K562 (cell line): ENCODE results near the gene ADD2.

ENCODE experiments used
- CEBPB ChIP-seq: fragments of 450-650 bp; IDR thresholded peaks from 2 replicates; pipeline ENCODE4 v1.6.1; 2016; ENCODE audit warnings: missing genetic modification characterization, missing compliant biosample characterization
- CREB1 ChIP-seq, 2 experiments: sonication (generic) in 1 of 2; formaldehyde crosslinking in 1 of 2; IDR thresholded peaks; 2 replicates each; pipeline versions ENCODE4 v1.6.1 to v1.8.0; 2012 to 2022; ENCODE audit warnings: inconsistent platforms in 1 of 2, mild to moderate bottlenecking in 1 of 2, missing genetic modification reagents in 1 of 2, moderate library complexity in 1 of 2
- GABPB2 ChIP-seq: fragments of 250-450 bp; sonication (Bioruptor Pico); conservative IDR thresholded peaks from 2 replicates; pipeline ENCODE4 v1.5.1; 2021; ENCODE audit warnings: mild to moderate bottlenecking
- NFATC3 ChIP-seq: fragments of 450-650 bp; IDR thresholded peaks from 2 replicates; pipeline ENCODE4 v1.6.1; 2017; ENCODE audit warnings: mild to moderate bottlenecking
- RAD21 ChIP-seq, 2 experiments: fragments of 250-450 bp in 1 of 2; fragments of 450-650 bp in 1 of 2; sonication (Bioruptor Pico) in 1 of 2; formaldehyde crosslinking in 1 of 2; IDR thresholded peaks in 1 of 2; conservative IDR thresholded peaks in 1 of 2; 2 replicates each; pipeline versions ENCODE4 v1.4.0 to v1.8.0; 2020 to 2022; ENCODE audit warnings: mild to moderate bottlenecking in 2 of 2, moderate library complexity in 1 of 2
- TEAD1 ChIP-seq, 2 experiments: fragments of 450-650 bp in 1 of 2; sonication (generic) in 1 of 2; formaldehyde crosslinking; IDR thresholded peaks; 2 replicates each; pipeline versions ENCODE4 v1.4.0 to v1.8.0; 2020 to 2022; ENCODE audit warnings: mild to moderate bottlenecking in 2 of 2, missing genetic modification reagents in 1 of 2
- ZFX ChIP-seq: sonication (generic); formaldehyde crosslinking; IDR thresholded peaks from 2 replicates; pipeline ENCODE4 v1.8.0; 2022; ENCODE audit warnings: mild to moderate bottlenecking, missing genetic modification reagents, moderate library complexity
- TF ChIP-seq, protein P1 (sequence below): IDR thresholded peaks from 2 replicates; pipeline ENCODE4 v1.6.1; 2016; ENCODE audit warnings: missing genetic modification characterization, missing compliant biosample characterization

DNA sequence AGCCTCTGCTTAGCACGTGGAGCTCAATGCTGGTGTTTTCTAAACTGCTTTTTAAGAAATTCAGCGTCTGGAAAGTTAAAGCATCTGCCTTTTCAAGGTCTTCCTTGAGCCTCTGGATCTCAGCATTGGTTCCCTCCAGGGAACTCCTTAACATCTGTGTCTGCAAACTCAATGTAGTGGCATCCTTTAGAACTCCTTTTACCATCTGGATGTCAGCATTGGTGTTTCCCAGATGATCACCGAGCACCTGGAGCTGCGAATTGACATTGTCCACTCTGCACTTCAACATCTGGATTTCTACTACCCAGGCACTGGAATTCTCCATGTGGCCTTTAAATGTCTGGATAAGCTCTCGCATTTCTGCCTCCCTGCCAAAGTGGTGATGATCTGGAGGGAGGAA, 48.7 kb upstream of the ADD2 start:
- TF ChIP-seq RAD21 (CRISPR knock-in tag; conservative IDR thresholded peaks at IDR 0.05 in 1 of 2, IDR thresholded peaks at IDR 0.05 in 1 of 2) (no peak), NFATC3 (no peak), CEBPB (tag) (no peak), TEAD1 (CRISPR knock-in tag; IDR thresholded peaks at IDR 0.05) (no peak), GABPB2 (no peak), CREB1 (IDR thresholded peaks at IDR 0.05) (no peak), CREB1 (CRISPR knock-in tag; IDR thresholded peaks at IDR 0.05) (no peak), ZFX (CRISPR knock-in tag) (no peak)
- TF ChIP-seq, protein P1, sequence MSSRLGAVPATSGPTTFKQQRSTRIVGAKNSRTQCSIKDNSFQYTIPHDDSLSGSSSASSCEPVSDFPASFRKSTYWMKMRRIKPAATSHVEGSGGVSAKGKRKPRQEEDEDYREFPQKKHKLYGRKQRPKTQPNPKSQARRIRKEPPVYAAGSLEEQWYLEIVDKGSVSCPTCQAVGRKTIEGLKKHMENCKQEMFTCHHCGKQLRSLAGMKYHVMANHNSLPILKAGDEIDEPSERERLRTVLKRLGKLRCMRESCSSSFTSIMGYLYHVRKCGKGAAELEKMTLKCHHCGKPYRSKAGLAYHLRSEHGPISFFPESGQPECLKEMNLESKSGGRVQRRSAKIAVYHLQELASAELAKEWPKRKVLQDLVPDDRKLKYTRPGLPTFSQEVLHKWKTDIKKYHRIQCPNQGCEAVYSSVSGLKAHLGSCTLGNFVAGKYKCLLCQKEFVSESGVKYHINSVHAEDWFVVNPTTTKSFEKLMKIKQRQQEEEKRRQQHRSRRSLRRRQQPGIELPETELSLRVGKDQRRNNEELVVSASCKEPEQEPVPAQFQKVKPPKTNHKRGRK (tag), result no peak
